GM18517 (cell line): ENCODE data around the gene PIP5K1A.
"Not testable (repeated sequence)": the region's sequence is repeated elsewhere in the genome, so short reads cannot be mapped to it uniquely, and the experiment has no call there.

Source experiments
- ATAC-seq: cut with Tn5 transposase; IDR thresholded peaks from one replicate; pipeline ENCODE4 v1.9.1; 2021; ENCODE audit warnings: mild to moderate bottlenecking, moderate library complexity; ENCODE audit not compliant: unreplicated experiment

PIP5K1A gene, protein sequence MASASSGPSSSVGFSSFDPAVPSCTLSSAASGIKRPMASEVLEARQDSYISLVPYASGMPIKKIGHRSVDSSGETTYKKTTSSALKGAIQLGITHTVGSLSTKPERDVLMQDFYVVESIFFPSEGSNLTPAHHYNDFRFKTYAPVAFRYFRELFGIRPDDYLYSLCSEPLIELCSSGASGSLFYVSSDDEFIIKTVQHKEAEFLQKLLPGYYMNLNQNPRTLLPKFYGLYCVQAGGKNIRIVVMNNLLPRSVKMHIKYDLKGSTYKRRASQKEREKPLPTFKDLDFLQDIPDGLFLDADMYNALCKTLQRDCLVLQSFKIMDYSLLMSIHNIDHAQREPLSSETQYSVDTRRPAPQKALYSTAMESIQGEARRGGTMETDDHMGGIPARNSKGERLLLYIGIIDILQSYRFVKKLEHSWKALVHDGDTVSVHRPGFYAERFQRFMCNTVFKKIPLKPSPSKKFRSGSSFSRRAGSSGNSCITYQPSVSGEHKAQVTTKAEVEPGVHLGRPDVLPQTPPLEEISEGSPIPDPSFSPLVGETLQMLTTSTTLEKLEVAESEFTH

DNA sequence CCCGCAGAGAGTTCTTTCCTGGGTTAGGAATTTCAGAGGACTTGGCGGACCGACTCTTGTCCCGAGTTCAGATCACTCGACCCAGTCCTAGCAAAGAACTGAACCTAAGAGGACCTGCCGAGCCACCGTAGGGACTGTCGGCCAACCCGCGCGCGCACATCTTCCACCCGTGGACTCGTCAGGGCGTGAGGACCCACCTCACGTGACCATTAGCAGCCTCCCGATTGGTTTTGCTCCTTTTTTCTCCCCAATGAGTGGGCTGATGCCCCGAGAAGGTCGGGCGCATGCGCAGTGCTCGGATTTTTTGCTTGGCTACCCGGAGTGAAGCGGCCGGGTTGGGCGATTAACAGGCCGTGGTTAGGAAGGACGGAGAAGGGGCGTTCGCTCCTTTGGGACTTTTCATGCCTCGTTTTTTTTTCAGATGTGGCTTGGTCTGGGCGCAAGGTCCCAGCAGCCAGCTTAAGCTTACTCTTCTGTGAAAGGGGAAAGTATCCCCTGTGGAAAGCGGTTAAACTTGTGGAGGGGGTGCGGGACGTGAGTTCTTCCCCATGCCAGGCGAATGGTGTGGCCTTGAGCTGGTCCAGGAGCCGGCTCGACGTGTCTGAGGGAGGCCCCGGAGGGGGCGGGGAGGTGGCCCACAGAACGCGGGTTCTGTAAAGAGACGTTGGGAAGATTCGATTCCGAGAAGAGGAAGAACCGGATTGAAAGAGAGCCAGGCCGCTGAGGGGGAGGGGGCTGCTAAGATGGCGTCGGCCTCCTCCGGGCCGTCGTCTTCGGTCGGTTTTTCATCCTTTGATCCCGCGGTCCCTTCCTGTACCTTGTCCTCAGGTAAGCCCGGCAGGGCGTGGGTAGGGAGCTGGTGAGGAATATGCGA is at the start of gene PIP5K1A:
Gene PIP5K1A, plus strand, starts transcription at position 299 of the 874 bp plus-strand sequence. Its CDS starts 445 bp downstream, at position 744.
- peak; percentile 84 for ATAC-seq

DNA sequence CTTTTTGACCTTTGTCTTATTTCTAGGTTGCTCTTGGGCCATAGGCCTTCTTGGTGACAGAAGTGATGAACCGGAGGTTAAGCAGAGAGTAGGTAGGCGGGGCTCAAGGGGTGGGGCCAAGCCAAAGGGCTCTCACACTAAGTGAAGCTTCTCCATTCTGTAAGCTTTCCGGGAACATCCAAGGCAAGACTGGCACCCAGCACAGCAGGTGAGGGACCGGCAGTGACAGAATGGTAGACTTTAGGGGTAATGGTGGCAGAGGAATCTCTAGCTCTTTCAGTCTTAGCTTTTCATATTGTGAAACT is 41.9 kb upstream of the PIP5K1A start, which contains the start of gene TNFAIP8L2:
Gene TNFAIP8L2, plus strand, starts transcription at position 135 of the 305 bp plus-strand sequence. CDS start 2,049 bp downstream, outside the sequence.
- no peak for ATAC-seq

GRCh38 chr1:151157067-151157531 is 41.3 kb upstream of the PIP5K1A start:
- ATAC-seq: no peak

DNA sequence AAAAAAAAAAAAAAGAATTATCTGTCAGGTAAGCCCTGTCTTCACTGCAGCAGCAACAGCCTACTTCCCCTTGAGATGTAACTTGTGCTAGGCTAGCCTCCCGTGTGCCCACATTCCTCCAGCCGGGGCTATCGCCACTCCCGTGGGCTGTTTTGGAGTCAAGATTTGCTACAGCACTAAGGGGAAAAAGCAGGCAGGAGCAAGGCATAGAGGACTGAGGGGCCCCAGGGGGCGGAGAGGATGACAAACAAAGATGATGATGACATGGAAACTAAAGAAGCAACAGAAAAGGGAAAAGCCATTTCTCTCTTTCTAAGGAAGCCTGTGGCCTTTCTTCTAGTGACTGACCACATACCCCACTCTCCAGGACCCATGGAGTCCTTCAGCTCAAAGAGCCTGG is 40.0 kb upstream of the PIP5K1A start:
- no peak for ATAC-seq

DNA sequence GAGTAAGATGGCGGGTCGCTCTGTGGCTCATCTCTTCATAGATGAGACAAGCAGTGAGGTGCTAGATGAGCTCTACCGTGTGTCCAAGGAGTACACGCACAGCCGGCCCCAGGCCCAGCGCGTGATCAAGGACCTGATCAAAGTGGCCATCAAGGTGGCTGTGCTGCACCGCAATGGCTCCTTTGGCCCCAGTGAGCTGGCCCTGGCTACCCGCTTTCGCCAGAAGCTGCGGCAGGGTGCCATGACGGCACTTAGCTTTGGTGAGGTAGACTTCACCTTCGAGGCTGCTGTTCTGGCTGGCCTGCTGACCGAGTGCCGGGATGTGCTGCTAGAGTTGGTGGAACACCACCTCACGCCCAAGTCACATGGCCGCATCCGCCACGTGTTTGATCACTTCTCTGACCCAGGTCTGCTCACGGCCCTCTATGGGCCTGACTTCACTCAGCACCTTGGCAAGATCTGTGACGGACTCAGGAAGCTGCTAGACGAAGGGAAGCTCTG is 39.6 kb upstream of the PIP5K1A start:
- no peak for ATAC-seq

DNA sequence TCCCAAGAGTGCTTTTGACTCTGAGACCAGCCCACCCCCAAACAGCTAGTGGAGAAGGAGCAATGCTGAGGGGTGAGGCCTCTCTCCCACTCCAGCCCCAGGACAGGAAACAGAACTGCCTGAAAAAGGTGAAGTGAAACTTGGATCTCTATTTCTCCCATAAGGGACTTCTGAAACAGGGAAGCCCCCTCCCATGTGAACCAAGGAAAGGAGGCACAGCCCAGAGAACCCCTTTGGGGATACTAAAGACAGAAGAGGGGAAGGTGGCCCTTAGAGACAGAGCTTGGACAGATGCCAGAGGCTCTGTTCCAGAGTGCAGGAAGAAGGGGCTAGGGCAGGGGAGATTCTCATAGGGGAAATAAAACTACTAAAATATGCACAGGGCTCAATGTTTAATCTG is 39.0 kb upstream of the PIP5K1A start:
- no peak for ATAC-seq

DNA sequence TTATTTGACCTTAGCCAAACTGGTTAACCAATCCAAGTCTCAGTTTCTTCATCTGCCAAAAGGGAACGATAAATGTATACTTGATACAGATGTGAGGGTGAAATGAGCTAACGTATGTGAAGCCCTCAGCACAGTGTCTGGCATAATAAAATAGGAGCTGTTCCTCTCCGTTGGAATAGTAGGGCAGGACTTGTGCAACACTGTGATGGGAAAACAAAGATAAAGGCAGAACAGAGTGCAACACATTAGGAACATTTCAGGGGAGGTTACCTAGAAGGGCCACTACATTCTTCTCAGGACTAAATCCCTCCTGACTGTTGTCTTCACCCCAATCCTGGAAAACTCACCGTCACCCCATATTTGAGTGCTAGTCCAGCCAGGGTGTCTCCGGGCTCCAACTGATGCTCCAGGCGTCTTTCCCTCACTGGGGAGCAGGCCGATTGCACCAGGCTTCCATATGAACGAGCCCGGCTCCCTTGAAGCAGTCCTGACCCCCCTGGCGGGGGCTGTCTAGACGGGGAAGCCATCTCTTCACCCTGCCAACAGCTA is 33.5 kb upstream of the PIP5K1A start:
- no peak for ATAC-seq

DNA sequence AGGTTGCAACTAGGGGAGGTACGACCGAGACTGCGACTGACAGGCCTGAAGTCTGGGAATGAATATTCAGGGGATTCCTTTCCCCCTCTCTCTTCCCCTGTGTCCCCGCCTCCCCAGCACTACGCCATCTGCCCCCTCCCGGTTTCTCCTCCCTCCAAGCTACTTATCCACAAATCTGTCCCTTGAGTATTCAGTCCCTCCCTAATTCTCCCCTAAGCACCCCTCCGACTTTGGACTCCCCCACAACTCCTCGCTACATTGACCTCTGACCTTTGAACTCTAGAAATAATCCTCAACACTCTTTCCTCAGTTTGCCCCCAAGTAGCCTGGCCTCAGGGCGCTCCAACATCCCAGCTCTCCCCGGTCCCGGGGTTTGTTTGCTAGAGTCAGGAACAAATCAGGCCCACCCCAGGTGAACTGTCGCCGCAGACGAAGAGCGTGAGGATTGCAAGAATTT is 33.0 kb upstream of the PIP5K1A start:
- no peak for ATAC-seq

DNA sequence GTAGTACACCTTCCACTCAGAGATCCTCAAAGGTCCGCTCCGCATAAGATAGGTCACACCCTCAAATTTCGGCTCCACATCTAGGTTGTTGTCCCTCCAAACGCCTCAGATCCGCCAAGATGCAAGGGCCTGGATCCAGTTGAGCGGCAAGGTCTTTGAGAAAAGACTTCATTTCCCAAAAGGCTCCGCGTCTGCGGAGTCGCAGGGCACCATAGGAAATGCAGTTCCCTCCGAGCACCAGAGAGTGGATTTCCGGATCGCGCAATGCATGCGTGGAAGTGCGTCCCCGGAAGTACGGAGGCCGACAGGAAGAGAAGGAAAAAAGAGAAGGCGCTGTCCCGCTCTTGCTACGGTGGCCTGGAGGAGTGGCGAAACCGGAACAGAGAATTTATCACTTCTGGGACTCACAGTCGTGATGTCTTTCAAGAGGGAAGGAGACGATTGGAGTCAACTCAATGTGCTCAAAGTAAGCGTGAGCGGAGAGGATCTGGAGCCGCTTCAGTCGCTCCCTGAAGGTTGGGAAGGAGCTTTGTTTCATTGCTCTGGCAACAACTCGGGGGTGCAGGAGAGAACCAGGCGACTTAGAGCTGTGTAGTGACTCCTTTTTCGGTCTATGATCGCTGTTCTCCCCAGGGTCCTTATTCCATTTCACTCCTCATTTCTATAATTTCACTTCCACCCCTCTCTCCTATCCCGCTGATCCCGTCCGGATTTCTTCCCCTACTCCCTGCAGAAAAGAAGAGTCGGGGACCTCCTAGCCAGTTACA is 32.4 kb upstream of the PIP5K1A start, which contains the start of the genes LYSMD1 and SCNM1:
Gene LYSMD1, minus strand, starts transcription at position 165 of the 767 bp plus-strand sequence. CDS start 644 bp downstream, outside the sequence.
Gene SCNM1, plus strand, starts transcription at position 407 of the 767 bp plus-strand sequence. Its CDS starts 9 bp downstream, at position 416.
- peak; percentile 72 for ATAC-seq

DNA sequence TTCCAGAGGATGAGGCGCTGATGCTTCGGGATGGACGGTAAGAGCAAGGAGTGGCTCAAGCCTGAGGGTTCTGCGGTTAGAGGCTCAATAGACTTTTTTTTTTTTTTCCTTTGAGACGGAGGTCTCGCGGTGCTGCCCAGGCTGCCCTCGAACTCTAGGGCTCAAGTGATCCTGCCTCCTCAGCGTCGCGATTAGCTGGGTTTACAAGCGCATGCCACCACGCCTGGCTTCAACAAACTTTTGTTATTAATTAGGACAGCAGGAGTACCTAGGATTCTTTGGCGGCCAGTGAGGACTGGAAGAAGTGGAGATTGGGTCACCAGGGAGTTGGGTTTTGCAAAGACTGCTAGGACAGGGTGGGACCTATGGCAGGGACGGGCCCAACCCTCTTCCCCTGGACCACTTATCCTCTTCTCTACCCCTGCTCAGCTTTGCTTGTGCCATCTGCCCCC is 31.8 kb upstream of the PIP5K1A start:
- no peak for ATAC-seq

GRCh38 chr1:151167116-151167515 is 31.2 kb upstream of the PIP5K1A start:
- ATAC-seq: no peak

DNA sequence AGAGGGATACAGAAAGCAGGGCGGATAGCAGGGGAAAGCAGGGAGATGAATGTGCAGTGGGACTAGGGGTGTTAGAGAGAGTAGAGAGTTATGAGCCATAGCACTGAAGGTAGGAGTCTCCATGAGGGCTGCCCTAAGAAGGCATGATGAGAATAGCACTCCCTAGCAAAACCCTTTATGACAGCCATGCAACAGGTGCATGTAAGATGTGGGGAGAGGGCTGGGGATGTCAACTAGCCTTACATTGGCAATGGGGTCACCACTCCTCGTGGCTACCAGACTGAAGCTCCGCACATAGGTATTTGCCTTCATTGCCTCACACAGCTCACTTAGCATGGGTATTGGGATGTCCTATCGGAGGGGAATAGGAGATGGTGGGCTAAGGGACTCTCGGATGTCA is 27.2 kb upstream of the PIP5K1A start:
- no peak for ATAC-seq

- no peak for ATAC-seq
Observed at GRCh38 chr1:151175041-151175741, 23.2 kb upstream of the PIP5K1A start.

DNA sequence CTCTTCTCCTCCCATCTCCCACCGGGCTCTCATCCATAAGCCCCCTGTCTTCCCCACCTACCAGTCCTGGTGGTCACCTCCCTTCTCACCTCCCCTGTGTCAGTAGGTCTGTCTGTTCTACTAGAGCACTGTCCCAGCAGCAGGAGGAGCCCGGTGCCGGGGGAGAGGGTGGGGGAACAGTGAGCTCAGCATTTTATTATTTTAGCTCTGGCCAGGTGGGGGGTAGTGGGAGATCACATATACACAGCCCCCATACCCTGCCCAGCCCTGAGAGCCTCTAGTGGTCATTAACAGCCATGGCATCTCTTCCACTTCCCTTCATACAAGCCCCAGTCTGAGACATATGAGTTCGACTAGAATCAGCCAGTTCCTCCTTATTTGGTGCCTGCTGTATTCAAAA is 22.5 kb upstream of the PIP5K1A start, which contains the start of gene TMOD4:
Gene TMOD4, minus strand, starts transcription at position 119 of the 400 bp plus-strand sequence. CDS start 1,106 bp downstream, outside the sequence.
- no peak for ATAC-seq

- ATAC-seq: no peak
Observed at GRCh38 chr1:151176514-151177045, 21.8 kb upstream of the PIP5K1A start.

- ATAC-seq: no peak
Observed at GRCh38 chr1:151184211-151184610, 14.1 kb upstream of the PIP5K1A start.

DNA sequence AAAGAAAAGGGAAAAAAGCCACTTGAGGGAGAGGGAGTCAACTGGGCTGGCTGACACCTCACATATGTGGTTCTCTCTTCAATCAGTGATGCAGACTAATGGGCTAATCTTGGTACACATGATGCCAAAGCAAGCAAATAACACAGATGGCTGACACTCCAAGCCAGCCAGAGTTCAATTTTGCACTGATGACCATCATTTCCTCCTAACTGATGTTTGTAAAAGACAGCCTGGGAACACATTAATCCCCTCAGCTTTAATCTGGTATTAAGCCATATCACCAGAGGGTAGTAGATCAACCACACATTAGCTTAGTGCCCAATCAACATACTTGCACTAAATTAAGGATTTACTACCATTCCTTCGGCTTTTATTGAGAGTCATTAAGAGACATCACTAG is 11.1 kb upstream of the PIP5K1A start:
- ATAC-seq: no peak

- ATAC-seq: not testable (repeated sequence)
Observed at GRCh38 chr1:151188667-151189066, 9.7 kb upstream of the PIP5K1A start.
